GM13976 (cell line): ENCODE data around the gene FAM171A1.

ENCODE experiments used
- DNase-seq: peaks from one replicate; pipeline ENCODE4 v3.0.0; 2012; ENCODE audit warnings: low spot score
- CTCF ChIP-seq: IDR thresholded peaks from 2 replicates; pipeline ENCODE4 v1.5.1; 2012; ENCODE audit warnings: borderline replicate concordance, mild to moderate bottlenecking; ENCODE audit not compliant: insufficient read depth; ENCODE audit errors: extremely low read depth, missing control alignments, control extremely low read depth
- in situ Hi-C: fragments of 300-500 bp; cut with MboI; formaldehyde crosslinking; loops from one replicate; pipeline ENCODE4 v1.12.0; 2022; ENCODE audit warnings: low sequenced_read_pairs, mixed read lengths, inconsistent platforms; ENCODE audit not compliant: unreplicated experiment

Gene FAM171A1

GRCh38 chr10:15201589-15202300 lies 169.3 kb downstream of the FAM171A1 start:
- in situ Hi-C loops: no loop called here
- TF ChIP-seq CTCF: no peak
- DNase-seq: no peak

- TF ChIP-seq CTCF: no peak
- in situ Hi-C loops: no loop called here
- DNase-seq: no peak
Measured at GRCh38 chr10:15200626-15201025, 170.5 kb downstream of the FAM171A1 start.

GRCh38 chr10:15197911-15198310 lies 173.2 kb downstream of the FAM171A1 start:
- TF ChIP-seq CTCF: no peak
- DNase-seq: no peak
- in situ Hi-C loops: no loop called here

GRCh38 chr10:15197276-15197675 lies 173.8 kb downstream of the FAM171A1 start:
- no peak for DNase-seq
- in situ Hi-C loops: no loop called here
- TF ChIP-seq CTCF: no peak

- DNase-seq: no peak
- TF ChIP-seq CTCF: no peak
- in situ Hi-C loops: no loop called here
Measured at GRCh38 chr10:15196021-15196834, 174.9 kb downstream of the FAM171A1 start.

- no peak for TF ChIP-seq CTCF
- in situ Hi-C loops: no loop called here
- peak; percentile 36 for DNase-seq
Measured at GRCh38 chr10:15189133-15189885, 181.8 kb downstream of the FAM171A1 start.
